GM21723 (cell line): ENCODE data around the gene ZCWPW2.
A peak's percentile ranks its signal among the peaks of the same experiment; 100 is the strongest.

Source experiments
- ATAC-seq: cut with Tn5 transposase; IDR thresholded peaks from one replicate; pipeline ENCODE4 v1.9.1; 2021; ENCODE audit warnings: mild to moderate bottlenecking, moderate library complexity; ENCODE audit not compliant: unreplicated experiment

The ZCWPW2 gene

GRCh38 chr3:28348629-28349468 is at the start of gene ZCWPW2, which contains the start of gene AZI2:
Gene ZCWPW2 (plus strand): TSS chr3:28348721. CDS start chr3:28413069, 64,348 bp downstream.
Gene AZI2 (minus strand): TSS chr3:28348824. CDS start chr3:28340617, 8,207 bp downstream.
- ATAC-seq, result peak; percentile 91

- ATAC-seq, result no peak
Measured at GRCh38 chr3:28299705-28300104, 48.8 kb upstream of the ZCWPW2 start.

- no peak for ATAC-seq
Measured at GRCh38 chr3:28300345-28300962, 48.1 kb upstream of the ZCWPW2 start.

GRCh38 chr3:28301688-28302087 is 46.8 kb upstream of the ZCWPW2 start:
- ATAC-seq, result no peak

- no peak for ATAC-seq
Measured at GRCh38 chr3:28308196-28308595, 40.3 kb upstream of the ZCWPW2 start.

- no peak for ATAC-seq
Measured at GRCh38 chr3:28315711-28316110, 32.8 kb upstream of the ZCWPW2 start.

- ATAC-seq, result no peak
Measured at GRCh38 chr3:28316226-28316625, 32.3 kb upstream of the ZCWPW2 start.

- peak; percentile 94 for ATAC-seq
Measured at GRCh38 chr3:28317438-28318022, 31.0 kb upstream of the ZCWPW2 start.

GRCh38 chr3:28320981-28321380 is 27.5 kb upstream of the ZCWPW2 start:
- no peak for ATAC-seq

- ATAC-seq, result no peak
Measured at GRCh38 chr3:28322464-28322863, 26.1 kb upstream of the ZCWPW2 start.

GRCh38 chr3:28326458-28326926 is 22.0 kb upstream of the ZCWPW2 start:
- peak; percentile 91 for ATAC-seq

GRCh38 chr3:28328188-28329151 is 20.1 kb upstream of the ZCWPW2 start:
- peak; percentile 31 for ATAC-seq

GRCh38 chr3:28334552-28334951 is 14.0 kb upstream of the ZCWPW2 start:
- ATAC-seq, result no peak

- ATAC-seq, result no peak
Measured at GRCh38 chr3:28335246-28335645, 13.3 kb upstream of the ZCWPW2 start.

GRCh38 chr3:28337230-28337629 is 11.3 kb upstream of the ZCWPW2 start:
- ATAC-seq, result no peak

GRCh38 chr3:28343144-28343543 is 5.4 kb upstream of the ZCWPW2 start:
- ATAC-seq, result no peak

- no peak for ATAC-seq
Measured at GRCh38 chr3:28345690-28346089, 2.8 kb upstream of the ZCWPW2 start.

- ATAC-seq, result no peak
Measured at GRCh38 chr3:28347374-28348264, 902 bp upstream of the ZCWPW2 start.

GRCh38 chr3:28348265-28348628 is 274 bp upstream of the ZCWPW2 start:
- no peak for ATAC-seq
